Hepatocyte (in vitro differentiated cells): ENCODE results near the gene TMEM145. TPM values are rescaled to one million over a fixed set of nuclear protein-coding genes. Genes with fewer than 3 reads are reported as not detected.

Source experiments
- DNase-seq: peaks from one replicate; pipeline ENCODE4 v3.0.0-alpha.2; 2016; ENCODE audit warnings: low spot score
- H2AFZ ChIP-seq: fragments of 200-600 bp; sonication (generic); 2 replicates; pipeline ENCODE4 v1.6.0; 2016; ENCODE audit warnings: antibody characterized with exemption, mild to moderate bottlenecking
- H3K27ac ChIP-seq: fragments of 200-600 bp; sonication (generic); 2 replicates; pipeline ENCODE4 v1.5.1; 2016; ENCODE audit warnings: mild to moderate bottlenecking
- H3K27me3 ChIP-seq: fragments of 200-600 bp; sonication (generic); 2 replicates; pipeline ENCODE4 v1.6.1; 2016
- H3K36me3 ChIP-seq: fragments of 200-600 bp; sonication (generic); replicated peaks from 2 replicates; pipeline ENCODE4 v1.5.1; 2016; ENCODE audit warnings: low read depth; ENCODE audit not compliant: insufficient read depth
- H3K4me1 ChIP-seq: fragments of 200-600 bp; sonication (generic); 2 replicates; pipeline ENCODE4 v1.5.1; 2016; ENCODE audit warnings: mild to moderate bottlenecking, moderate library complexity; ENCODE audit not compliant: insufficient read depth
- H3K4me2 ChIP-seq: fragments of 200-600 bp; sonication (generic); 2 replicates; pipeline ENCODE4 v1.6.0; 2016
- H3K4me3 ChIP-seq: fragments of 200-600 bp; sonication (generic); 2 replicates; pipeline ENCODE4 v1.5.1; 2016; ENCODE audit warnings: mild to moderate bottlenecking
- H3K79me2 ChIP-seq: fragments of 200-600 bp; sonication (generic); 2 replicates; pipeline ENCODE4 v1.6.0; 2017; ENCODE audit warnings: mild to moderate bottlenecking
- H3K9me2 ChIP-seq: fragments of 200-600 bp; sonication (generic); replicated peaks from 2 replicates; pipeline ENCODE4 v1.6.0; 2017; ENCODE audit warnings: mild to moderate bottlenecking; ENCODE audit not compliant: insufficient read depth
- H3K9me3 ChIP-seq: fragments of 200-600 bp; sonication (generic); 2 replicates; pipeline ENCODE4 v1.5.1; 2016; ENCODE audit warnings: low read depth, mild to moderate bottlenecking
- H4K20me1 ChIP-seq: fragments of 200-600 bp; sonication (generic); 2 replicates; pipeline ENCODE4 v1.6.0; 2016; ENCODE audit warnings: mild to moderate bottlenecking; ENCODE audit not compliant: insufficient read depth, poor library complexity, severe bottlenecking
- CTCF ChIP-seq: fragments of 200-600 bp; sonication (generic); IDR thresholded peaks from 2 replicates; pipeline ENCODE4 v1.5.1; 2016; ENCODE audit warnings: antibody characterized with exemption, mild to moderate bottlenecking; ENCODE audit not compliant: poor library complexity
- EZH2 ChIP-seq: fragments of 200-600 bp; sonication (generic); IDR thresholded peaks from 2 replicates; pipeline ENCODE4 v1.6.1; 2016; ENCODE audit warnings: antibody characterized with exemption, mild to moderate bottlenecking, borderline replicate concordance
- EZH2phosphoT487 ChIP-seq: fragments of 200-600 bp; sonication (generic); IDR thresholded peaks from one replicate; pipeline ENCODE4 v1.6.1; 2018; ENCODE audit warnings: antibody characterized with exemption, mild to moderate bottlenecking, low read depth, moderate library complexity; ENCODE audit not compliant: unreplicated experiment, severe bottlenecking
- WGBS: methylation state at CpG from one replicate; pipeline ENCODE4 v1.1.6; 2016; ENCODE audit warnings: low lambda C conversion rate; ENCODE audit errors: missing lambda C conversion rate; 5-methylcytosine and 5-hydroxymethylcytosine counted together
- polyA plus RNA-seq: library from polyadenylated mRNA; unstranded; fragments of >200 nt; fragmentation: Nextera tagmentation; extraction: Ambion mirVana; gene quantifications from 2 replicates; pipeline ENCODE4 v1.2.1, GENCODE V29; 2016
- total RNA-seq: library from RNA; depleted of rRNA; stranded (reverse); fragments of >200 nt; gene quantifications from 2 replicates; pipeline ENCODE4 v1.2.3, GENCODE V29; 2014

The TMEM145 gene
- total and polyA plus RNA-seq, 2 experiments from 2014 or later, result 0.40 TPM; not detected in 1

GRCh38 chr19:42270346-42271044, 42.6 kb upstream of the TMEM145 start:
- Histone ChIP-seq H3K9me2 (no peaks in the 10 kb centered on the region), H3K79me2 (peaks cover 46% of the 10 kb centered on the region), H3K4me2 (peak overlapping the region; percentile 88), H3K36me3 (no peaks in the 10 kb centered on the region), H3K27me3 (no peaks in the 10 kb centered on the region), H3K27ac (peak overlapping the region; percentile 45), H4K20me1 (peaks cover 5% of the 10 kb centered on the region), H2AFZ (no peak overlapping the region), H3K4me1 (peaks cover 17% of the 10 kb centered on the region), H3K4me3 (peak overlapping the region; percentile 9), H3K9me3 (no peaks in the 10 kb centered on the region)
- 73% methylated on average over 18 of the region's 18 CpGs for WGBS
- DNase-seq, result no peak
- TF ChIP-seq EZH2phosphoT487 (no peak), EZH2 (no peak), CTCF (no peak)

- Histone ChIP-seq H3K4me1 (peaks cover 17% of the 10 kb centered on the region), H3K9me2 (no peaks in the 10 kb centered on the region), H4K20me1 (peaks cover 5% of the 10 kb centered on the region), H3K27ac (peak overlapping the region; percentile 46), H3K36me3 (no peaks in the 10 kb centered on the region), H3K4me3 (no peak overlapping the region), H3K79me2 (peaks cover 51% of the 10 kb centered on the region), H3K4me2 (peak overlapping the region; percentile 88), H3K9me3 (no peaks in the 10 kb centered on the region), H3K27me3 (no peaks in the 10 kb centered on the region), H2AFZ (no peak overlapping the region)
- no peak for DNase-seq
- 84% methylated on average over 3 of the region's 3 CpGs for WGBS
- TF ChIP-seq EZH2phosphoT487 (no peak), CTCF (no peak), EZH2 (no peak)
These were observed 42.1 kb upstream of the TMEM145 start for GRCh38 chr19:42271045-42271419.

DNA sequence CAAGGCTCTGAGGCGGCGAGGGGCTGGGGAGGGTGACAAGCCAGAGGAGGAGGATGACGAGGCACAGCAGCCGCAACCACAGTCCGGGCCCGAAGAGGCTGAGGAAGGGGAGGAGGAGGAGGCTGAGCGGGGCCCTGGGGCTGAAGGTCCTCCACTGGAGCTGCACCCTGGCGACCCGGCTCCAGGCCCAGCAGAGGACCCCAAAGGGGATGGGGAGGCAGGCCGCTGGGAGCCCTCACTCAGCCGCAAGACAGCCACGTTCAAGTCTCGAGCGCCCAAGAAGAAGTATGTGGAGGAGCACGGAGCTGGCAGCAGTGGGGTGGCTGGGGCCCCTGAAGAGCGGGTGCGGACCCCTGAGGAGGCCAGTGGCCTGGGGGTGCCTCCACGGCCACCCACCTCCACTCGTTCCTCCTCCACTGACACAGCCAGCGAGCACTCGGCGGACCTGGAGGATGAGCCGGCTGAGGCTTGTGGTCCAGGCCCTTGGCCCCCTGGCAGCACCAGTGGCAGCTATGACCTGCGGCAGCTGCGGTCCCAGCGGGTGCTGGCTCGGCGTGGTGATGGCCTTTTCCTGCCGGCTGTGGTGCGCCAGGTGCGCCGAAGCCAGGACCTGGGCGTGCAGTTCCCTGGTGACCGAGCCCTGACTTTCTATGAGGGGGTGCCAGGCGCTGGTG, 41.1 kb upstream of the TMEM145 start:
- DNase-seq, result no peak
- H3K27ac ChIP-seq, result no peak overlapping the region
- H4K20me1 ChIP-seq, result peaks cover 5% of the 10 kb centered on the region
- H3K36me3 ChIP-seq, result no peaks in the 10 kb centered on the region
- no peaks in the 10 kb centered on the region for H3K9me2 ChIP-seq
- H2AFZ ChIP-seq, result no peak overlapping the region
- H3K4me2 ChIP-seq, result no peak overlapping the region
- WGBS, result 98% methylated on average over 35 of the region's 35 CpGs
- H3K4me1 ChIP-seq, result peaks cover 19% of the 10 kb centered on the region
- no peak overlapping the region for H3K4me3 ChIP-seq
- no peak for TF ChIP-seq EZH2phosphoT487
- no peak for TF ChIP-seq CTCF
- TF ChIP-seq EZH2, result no peak
- no peaks in the 10 kb centered on the region for H3K27me3 ChIP-seq
- H3K79me2 ChIP-seq, result peaks cover 61% of the 10 kb centered on the region
- no peaks in the 10 kb centered on the region for H3K9me3 ChIP-seq
